A673 (cell line): ENCODE data around the gene TRIM29.

Experiments
- EZH2 ChIP-seq: fragments of 200-600 bp; sonication (generic); IDR thresholded peaks from 2 replicates; pipeline ENCODE4 v1.6.1; 2017; ENCODE audit warnings: borderline replicate concordance, low read depth, mild to moderate bottlenecking, mixed read lengths, antibody characterized with exemption, low read length; ENCODE audit not compliant: poor library complexity, severe bottlenecking
- TF ChIP-seq, protein P1 (sequence below): fragments of 300-800, 200-600 bp; sonication (generic); conservative IDR thresholded peaks from 2 replicates; pipeline ENCODE4 v1.5.1; 2017; ENCODE audit warnings: low read depth, mild to moderate bottlenecking, antibody characterized with exemption, low read length, moderate library complexity, mixed read lengths

GRCh38 chr11:120107692-120108091, 30.2 kb downstream of the TRIM29 start:
- TF ChIP-seq, protein P1, sequence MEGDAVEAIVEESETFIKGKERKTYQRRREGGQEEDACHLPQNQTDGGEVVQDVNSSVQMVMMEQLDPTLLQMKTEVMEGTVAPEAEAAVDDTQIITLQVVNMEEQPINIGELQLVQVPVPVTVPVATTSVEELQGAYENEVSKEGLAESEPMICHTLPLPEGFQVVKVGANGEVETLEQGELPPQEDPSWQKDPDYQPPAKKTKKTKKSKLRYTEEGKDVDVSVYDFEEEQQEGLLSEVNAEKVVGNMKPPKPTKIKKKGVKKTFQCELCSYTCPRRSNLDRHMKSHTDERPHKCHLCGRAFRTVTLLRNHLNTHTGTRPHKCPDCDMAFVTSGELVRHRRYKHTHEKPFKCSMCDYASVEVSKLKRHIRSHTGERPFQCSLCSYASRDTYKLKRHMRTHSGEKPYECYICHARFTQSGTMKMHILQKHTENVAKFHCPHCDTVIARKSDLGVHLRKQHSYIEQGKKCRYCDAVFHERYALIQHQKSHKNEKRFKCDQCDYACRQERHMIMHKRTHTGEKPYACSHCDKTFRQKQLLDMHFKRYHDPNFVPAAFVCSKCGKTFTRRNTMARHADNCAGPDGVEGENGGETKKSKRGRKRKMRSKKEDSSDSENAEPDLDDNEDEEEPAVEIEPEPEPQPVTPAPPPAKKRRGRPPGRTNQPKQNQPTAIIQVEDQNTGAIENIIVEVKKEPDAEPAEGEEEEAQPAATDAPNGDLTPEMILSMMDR: no peak
- TF ChIP-seq EZH2: no peak
